CD4-positive, alpha-beta T cell treated with Interleukin-15 for 1 hour (primary cell): ENCODE data around the gene ATF6.

Source experiments
- DNase-seq: peaks from one replicate; pipeline ENCODE4 v3.0.0-alpha.2; 2020

ATF6 gene

DNA sequence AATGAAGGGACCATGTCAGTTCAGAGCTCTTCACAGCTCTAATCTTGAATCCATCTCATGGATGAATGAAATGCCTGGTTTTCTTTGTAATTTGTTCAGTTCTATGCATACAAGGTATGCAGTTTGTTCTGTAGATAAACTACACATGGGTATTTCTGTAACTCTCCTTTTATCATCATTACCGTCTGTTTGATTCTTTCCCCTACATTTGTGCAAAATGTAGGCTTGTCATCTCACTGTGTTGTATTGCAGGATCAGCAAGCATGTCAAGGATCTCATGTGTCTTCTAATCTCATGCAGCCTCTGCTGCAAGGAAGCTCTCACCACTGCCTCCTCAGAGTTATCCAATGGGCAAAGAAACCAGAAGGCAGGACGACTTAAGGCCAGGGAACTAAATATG lies 178.3 kb downstream of the ATF6 start:
- no peak for DNase-seq

DNA sequence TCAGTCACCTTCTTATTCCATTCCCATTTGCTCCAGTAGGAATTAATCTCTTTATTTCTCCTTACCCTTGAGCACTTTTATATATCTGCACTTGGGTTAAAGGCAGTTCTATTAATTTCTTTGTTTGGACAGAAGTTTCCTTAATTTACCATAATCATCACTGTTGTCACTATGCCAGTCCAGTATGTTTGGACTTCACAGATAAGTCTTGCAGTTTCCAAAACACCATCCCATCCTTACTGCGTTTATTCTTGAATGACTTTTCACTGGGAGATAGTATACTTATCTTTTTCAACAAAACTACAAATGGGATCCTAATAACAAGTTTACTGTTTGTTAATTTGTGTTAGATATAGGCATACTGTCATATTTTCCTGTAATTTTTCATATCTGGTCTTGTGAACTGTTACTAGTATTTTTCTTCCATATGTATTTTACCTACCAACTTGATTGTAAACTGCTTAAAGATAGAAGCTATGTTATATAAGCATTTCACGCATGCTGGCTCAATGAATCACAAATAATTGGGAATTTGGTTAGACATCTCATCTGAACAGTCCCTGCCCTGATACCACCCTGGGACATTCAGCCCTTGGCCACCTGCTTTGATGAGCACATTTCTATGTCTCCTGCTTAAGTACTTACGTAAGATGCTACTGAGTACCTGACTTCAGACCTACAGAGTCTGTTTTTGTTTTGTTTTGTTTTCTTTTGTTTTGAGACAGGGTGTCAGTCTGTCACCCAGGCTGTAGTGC lies 179.4 kb downstream of the ATF6 start:
- DNase-seq, result no peak

DNA sequence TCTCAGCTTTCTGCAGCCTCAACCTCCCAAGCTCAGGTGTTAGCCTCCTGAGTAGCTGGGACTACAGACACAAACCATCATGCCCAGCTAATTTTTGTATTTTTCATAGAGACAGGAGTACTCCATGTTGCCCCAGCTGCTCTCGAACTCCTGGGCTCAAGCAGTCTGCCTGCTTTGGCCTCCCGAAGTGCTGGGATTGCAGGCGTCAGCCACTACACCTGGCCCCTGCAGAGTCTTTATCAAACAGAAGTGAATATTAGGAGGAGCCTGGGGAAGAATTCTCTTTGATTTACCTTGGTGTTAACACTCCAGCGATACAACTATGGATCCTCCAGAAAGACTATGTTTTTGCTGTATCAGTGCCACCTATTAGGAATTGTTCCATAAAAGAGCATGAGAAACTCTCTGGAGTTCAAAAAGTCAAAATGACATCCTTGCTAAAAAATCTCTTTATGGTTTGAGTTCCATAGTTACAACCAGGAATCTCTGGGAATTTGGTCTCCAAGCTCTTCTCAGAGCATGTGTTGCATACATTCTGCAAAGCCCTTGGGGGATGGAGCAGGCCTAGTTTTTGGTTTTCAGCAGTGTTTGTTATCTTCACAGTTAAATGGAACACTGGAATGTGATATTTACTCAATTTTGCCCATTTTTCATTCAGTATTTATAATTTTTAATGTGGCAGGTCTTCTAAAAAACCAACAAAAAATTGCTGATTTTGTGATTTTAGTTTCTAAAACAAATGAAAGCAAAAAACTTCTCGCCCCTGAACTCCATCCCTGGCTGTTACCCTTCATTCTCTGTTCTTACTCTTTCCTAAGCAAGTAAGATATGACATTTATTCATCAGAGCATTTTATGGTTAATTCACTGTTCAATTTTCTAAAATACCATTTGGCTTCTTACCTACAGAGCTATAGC lies 180.2 kb downstream of the ATF6 start:
- no peak for DNase-seq

DNA sequence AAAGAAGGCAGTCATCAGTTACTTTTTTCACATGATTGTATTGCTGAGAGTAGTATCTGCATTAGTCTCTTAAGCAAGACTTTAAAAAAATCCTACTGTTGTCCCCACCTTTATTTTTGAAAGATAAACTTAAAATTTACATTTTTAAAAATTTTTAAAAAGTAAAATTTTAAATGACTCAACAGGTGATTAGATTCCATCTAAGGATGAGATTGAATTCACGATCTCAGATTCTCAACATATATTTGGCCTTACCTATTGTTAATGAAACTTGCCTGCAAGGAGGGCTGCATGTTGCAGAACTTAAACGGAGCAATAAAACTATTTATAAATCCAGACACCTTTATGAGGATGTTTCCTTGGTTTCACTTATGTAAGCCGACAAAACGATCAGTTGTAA lies 182.3 kb downstream of the ATF6 start:
- no peak for DNase-seq

DNA sequence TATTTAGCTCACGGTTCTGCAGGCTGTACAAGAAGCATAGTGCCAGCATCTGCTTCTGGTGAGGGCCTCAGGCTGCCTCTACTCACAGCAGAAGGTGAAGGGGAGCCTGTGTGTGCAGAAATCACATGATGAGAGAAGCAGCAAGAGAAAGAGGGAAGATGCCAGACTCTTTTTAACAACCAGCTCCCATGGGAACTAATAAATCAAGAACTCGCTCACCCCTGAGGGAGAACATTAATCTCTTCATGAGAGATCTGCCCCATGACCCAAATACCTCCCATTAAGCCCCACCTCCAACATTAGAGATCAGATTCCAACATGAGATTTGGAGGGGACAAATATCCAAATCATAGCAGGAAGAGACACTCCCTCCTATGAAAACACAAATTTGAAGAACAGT lies 183.4 kb downstream of the ATF6 start:
- no peak for DNase-seq

DNA sequence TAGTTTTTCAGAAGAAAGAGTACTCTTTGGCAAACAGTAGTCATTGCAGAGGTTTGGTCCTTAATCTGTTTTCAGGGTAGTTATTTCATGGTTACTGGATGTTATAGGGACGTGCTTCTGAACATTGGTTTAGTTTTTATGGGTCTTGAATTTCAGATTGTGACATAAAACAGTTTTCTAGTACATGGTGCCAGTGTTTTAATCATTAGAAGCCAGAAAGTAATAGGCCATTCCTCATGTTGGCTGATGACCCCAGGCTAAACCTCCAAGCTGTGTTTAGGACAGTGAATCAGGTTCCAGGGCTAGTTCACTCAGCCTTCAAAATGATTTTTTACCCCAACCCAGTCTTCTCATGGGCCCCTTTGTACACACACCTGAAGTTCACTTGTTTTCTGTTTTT lies 184.3 kb downstream of the ATF6 start:
- no peak for DNase-seq

DNA sequence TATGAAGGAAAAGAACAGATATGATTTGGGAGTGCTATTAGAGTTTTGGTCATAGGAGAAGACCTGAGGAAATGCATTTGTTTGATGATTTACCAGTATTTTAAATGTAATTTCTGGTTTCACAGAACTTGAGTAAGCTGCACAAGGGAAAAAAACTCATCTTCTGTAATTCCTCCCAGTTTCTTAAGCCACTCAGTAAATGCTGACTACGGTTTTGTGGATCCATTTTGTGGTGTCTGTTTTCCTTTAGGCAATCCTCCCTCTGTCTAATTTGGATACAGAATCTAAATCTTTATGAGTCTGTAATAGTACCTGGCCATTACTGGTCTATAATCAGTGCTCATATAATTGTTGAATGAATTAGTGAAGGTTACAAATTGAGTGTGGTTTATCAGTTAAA lies 185.5 kb downstream of the ATF6 start:
- DNase-seq, result no peak

DNA sequence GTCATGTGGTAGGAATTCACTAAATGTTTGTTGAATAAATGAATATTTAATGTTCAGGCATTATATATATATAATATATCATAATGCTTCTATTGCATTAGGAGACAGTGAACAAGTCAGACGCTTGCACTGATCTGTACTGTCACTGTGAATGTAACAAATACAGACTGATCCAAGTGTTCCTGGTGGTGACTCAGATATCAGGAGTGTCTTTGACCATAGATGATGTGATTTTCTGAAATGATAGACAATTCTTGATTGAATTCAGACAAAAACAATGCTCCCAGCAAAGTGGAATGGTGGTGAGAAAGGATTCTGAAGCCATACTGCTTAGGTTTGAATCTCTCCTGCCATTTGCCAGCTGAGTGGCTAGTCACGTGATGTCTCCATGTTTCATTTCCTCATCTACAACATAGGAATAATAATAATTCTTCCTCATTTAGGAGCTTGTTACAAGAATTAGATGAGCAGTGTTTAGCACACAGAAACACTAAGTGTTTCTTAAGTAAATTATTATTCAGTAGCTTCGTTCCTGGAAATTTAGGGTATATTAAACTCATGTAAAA lies 186.6 kb downstream of the ATF6 start:
- no peak for DNase-seq

DNA sequence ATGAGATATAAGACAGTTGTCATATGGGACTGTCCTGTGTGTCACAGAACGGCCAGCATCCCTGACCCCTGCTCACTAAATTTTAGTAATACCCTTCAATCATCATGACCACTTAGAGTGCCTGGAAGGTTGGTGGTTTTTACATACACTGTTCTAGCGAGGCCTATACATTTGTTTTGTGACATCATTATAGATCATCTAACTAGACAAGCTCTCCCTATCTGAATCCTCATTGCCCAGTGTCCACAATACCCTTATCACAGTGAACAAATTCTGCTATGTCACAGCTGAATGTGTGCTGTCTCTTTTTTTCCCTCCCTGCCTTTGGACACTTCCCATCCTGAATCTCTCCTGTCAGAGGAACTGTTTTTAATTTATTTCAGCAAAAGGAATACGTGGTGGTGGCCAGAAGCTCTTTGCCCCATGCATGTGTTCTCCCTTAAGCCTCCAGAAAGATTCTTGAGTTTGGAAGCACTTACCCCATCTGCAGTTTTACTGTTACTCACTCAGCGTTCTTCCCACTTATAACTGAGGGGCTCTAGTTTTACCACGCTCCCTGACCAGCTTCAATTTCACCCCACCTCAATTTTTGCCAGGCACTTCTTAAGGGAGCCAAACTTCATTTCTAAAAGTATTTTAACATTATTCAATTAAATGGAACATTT lies 187.3 kb downstream of the ATF6 start:
- no peak for DNase-seq

DNA sequence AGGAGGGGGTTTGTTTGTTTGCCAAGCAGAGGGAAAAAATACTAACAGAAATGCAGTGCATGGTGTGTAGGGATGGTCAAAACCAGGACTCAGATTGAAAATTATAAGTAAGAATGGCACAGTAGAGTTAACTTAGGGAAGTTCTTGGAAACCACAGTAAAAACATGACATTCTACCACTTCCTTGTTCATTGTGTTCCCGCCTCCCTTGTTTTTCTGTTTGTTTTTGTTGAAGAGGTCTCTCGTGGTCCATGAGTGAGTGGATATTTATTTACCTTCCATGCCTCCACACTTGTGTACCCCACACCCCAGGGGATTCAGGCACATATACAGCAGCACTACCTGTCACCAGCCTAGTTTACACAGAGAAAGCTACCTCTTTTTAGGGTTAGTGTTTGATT lies 187.9 kb downstream of the ATF6 start:
- DNase-seq, result no peak

DNA sequence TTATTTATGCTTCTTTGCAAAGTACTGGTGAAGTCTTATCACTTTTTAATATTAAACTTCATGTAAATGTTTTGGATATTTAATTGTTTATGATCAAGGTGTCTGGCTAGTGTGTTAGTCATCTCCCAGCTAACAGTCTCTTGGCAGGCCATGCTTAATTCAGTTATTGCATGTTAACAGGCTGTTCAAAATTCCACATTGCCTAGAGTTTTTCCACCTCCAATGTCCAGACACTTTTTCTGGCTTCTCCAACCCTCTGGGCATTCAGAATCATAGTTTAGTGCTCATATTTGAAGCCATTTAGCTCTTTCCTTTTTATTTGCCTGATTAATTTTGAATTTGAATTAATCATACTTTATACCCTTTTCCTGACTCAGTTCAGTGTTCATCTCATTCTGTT lies 188.3 kb downstream of the ATF6 start:
- no peak for DNase-seq

DNA sequence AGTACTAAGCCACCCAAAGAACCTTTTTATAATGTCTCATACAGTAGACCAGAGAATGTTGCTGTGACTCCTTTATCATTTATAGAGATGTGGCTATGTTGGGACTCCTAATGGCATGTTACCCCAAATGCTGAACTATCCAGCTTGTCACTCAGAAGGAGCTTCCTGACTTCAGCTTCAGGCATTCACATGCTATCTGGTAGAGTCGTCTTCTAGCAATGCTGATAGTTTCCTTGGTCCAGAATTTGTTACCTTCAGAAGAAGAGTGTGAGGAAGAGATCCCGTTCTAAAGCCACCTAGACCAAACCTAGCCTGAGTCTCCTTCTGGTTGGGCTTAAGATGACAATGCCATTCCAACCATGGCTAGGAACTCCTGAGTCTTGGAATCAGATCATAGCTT lies 189.5 kb downstream of the ATF6 start:
- no peak for DNase-seq

DNA sequence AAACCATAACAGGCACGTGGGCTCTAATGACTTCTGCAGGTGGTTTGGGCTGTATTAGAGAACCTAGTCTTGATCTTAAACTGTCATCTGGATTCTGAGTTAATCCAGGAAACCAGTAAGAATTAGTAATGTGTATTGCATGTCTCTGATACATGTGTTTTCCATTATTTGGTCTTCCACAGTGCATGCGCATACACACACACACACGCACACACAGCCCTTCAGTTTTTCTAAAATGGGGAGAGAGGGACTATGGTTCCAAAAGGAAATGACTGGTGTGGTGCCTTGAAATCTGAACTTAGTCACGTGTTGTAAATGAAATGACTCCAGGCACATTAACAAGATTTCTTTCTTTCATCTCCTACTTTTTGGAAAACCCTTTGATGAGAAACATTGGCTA lies 190.0 kb downstream of the ATF6 start:
- no peak for DNase-seq

DNA sequence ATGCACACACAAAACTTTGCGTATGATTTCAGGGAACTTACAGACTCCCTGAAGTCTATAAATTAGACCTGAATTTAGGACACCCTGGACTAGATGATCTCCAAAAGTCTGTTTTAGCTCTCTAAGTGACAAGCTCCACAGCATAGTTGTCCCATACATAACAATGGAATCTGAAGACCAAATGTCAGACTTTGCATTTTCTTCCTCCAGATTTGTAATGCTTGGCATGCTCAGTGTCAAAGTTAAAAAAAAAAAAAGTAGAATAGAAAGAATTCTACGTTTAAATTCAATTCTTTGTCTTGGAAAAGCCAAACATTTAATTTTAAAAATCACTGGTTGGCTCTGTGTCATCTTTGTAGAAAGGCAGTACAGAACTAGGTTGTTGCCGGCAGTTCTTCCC lies 190.8 kb downstream of the ATF6 start:
- no peak for DNase-seq

DNA sequence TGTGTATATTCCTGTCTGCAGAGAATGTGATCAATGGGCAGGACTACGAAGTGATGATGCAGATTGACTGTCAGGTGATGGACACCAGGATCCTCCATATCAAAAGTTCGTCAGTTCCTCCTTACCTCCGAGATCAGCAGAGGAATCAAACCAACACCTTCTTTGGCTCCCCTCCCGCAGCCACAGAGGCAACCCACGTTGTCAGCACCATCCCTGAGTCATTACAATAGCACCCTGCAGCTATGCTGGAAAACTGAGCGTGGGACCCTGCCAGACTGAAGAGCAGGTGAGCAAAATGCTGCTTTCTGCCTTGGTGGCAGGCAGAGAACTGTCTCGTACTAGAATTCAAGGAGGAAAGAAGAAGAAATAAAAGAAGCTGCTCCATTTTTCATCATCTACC lies 192.3 kb downstream of the ATF6 start:
- DNase-seq, result no peak

DNA sequence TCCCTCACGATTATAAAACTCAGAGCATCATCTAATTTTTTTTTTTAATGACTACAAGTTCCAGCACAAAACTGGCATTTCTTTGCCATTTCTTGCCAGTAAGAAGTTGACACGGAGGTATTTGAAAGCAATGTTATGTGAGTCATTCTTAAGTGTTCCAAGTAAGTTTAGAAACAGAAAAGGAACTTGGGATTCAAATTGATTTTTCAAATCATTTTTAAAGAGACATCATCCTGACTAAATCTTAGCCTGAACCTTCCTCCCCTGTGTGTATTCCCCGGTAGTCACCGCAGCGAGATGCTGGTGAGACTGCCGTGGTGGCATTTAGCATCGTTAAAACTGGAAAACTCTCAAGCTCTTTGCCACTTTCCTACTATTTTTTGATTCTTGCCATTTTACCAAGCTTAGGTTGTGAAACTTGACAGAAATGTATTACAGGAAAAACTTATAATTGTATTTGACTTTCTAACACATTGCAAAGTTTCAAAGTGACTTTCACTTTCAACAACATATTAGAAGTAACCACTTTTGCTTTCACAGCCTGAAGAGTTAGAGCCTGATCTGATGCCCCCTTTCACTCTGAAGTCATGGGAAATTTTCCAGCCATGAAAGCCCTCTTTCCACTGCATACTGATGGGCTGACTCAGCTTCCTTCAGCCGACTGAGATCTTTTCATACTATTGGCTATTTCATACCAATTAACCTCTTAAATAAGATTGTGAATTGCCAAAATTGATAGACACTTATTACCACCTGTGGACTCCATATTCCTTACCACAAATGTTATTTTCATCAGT lies 196.2 kb downstream of the ATF6 start:
- no peak for DNase-seq

DNA sequence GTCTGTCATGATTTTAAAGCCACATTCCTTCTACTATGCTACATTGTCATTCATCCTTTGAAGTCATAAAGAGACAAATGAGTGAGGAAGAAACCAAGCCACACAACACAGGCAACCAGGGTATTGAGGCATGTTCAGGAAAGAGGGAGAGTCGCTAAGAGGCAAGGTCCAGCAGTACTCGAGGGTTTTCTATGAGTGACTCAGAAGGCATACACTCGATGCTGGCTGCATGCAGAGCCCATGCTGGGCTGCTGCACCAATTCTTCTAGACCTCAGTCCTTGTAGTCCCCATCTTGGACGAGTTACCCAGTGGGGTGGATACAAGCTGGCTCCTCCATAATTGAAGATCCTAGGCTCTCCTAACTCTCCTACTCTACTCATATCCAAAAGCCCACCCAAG lies 199.9 kb downstream of the ATF6 start:
- no peak for DNase-seq

DNA sequence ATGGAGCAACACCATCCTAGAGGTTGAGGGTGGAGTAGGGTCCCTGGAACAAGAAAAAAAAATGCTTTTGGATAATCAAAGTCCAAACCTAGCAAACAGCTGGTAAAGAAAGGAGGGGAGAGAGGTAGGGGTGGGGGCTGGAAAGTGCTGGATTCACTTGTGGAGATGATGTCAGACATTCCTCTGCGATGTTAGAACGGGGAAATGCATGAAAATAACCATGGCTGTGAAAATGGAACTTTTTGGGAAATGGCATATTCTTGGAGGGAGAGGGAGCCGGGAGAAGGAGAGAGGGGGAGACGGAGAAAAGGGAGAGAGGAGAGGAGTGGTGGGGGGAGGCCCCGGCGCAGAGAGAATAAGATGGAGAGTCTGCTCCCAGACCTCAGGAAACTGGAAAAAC lies 203.9 kb downstream of the ATF6 start:
- DNase-seq, result no peak

DNA sequence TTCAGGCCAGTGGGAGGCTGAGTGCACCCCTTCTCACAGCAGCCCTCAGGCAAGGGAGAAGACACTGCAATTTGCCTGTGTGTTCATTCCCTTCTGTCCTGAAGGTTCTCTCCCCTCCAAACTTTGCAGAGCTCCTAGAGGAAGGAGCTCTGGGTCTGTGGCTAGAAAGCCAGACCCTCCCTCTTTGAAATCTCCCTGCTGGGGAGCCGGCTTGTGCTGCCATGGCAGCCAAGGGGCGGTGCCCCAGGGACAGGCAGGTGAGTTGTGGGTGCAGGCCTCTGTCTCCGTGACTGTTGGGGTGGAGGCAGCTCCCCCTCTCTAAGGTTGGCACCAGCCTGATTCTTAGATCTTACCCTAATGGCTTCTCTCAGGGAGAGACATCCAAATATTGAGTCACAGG lies 204.5 kb downstream of the ATF6 start:
- no peak for DNase-seq

DNA sequence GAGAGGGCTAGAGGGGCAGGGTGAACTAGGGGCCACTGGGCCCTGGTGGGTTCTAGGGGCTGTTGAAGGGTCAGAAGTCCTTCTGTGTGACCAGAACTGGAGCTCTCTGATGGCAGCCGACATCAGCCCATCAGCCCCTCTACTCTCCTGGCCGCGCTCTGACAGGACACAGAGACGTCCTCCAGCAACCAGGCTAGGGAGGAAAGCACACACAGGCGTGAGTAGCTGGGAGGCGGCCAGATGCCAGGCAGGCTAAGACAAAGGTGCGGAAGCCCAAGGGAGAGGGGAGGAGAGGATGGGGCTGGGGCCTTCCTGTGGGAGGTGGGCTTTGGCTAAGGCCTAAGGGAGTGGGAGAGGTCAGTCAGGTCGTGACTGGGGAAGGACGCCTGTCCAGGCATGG lies 206.7 kb downstream of the ATF6 start:
- DNase-seq, result no peak

DNA sequence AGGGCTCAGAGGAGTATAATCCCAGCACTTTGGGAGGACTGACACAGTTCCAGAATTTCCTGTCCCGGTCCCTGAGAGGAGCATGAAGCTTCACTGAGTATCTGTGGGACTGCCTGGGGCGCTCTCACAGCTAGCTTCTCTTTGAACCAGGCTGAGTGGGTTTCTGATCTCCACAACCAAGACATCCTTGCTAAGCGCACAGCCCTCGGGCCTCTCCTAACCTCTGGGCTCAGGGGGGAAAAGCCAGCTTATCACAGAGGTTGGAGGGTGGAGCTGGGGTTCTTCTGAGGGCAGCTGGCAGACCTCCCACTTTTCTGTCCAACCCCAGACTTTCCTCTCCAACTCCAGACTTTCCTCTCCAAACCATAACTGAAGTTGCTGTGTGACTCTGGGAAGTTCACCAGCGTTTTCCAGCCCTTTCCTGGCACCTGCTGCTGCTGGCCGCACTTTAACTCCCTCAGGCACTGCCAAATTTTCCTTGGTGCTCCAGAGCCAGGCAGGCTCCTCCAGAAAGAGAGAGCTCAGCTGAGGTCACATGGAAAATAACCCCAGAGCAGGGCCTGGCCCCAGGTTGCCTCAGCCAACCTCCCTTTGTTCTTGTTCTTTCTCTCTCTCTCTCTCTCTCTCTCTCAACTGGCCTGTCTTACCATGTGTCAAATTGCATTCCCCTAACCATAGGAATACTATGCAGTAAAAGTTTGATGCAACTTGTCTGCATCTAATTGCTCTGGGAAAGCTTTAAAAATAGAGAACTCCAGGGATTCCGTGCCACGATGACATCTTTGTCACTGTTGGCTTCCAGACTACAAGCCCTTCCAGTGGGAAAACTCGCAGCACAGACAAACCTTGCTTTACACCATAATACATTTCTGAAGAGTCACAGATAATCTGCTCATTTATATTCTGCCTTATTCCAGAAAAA lies 208.1 kb downstream of the ATF6 start:
- DNase-seq, result no peak
